OCI-LY3 (cell line): Measurements from ENCODE around the gene ACOXL.

Experiments used
- CTCF ChIP-seq: fragments of 200-600, 300-600 bp; sonication (generic); IDR thresholded peaks from 2 replicates; pipeline ENCODE4 v1.5.1; 2014; ENCODE audit warnings: antibody characterized with exemption, low read length, low read depth
- EZH2phosphoT487 ChIP-seq: fragments of 200-600 bp; shearing (Covaris generic); IDR thresholded peaks from 2 replicates; pipeline ENCODE4 v1.6.1; 2018; ENCODE audit warnings: antibody characterized with exemption, mixed run types, low read depth

- no peak for TF ChIP-seq CTCF
- no peak for TF ChIP-seq EZH2phosphoT487
Measured at GRCh38 chr2:110934948-110935347, 202.6 kb downstream of the ACOXL start.
